ENCODE data around the gene BCL10.

The BCL10 gene

GRCh38 chr1:85322655-85323054, 46.2 kb upstream of the BCL10 start:
- Histone ChIP-seq H3K4me3 (ENCODE audit: low read depth, low read length) (no peak overlapping the region), H3K27ac (ENCODE audit: extremely low read depth, low read depth, low read length) (no peak overlapping the region), H3K9me3 (ENCODE audit: control insufficient read depth, insufficient read depth, low read depth, low read length) (no peaks in the 10 kb centered on the region), H3K4me1 (ENCODE audit: control insufficient read depth, insufficient read depth, low read length) (no peaks in the 10 kb centered on the region), H3K36me3 (ENCODE audit: control insufficient read depth in 2 of 2, insufficient read depth in 1 of 2, low read length in 2 of 2) (no peaks in the 10 kb centered on the region; a peak in 1 of 3 replicates)
- ChIA-PET CTCF (interaction anchor here (0.7 to 1.4 kb wide), 2 partner anchors 21 to 370 kb away, joined by 3 to 7 read pairs; no protein-coding TSS in a partner anchor), POLR2A (no interaction called here)
- TF ChIP-seq ZNF510 (tag by site-specific recombination; IDR thresholded peaks at IDR 0.05; ENCODE audit: insufficient replicate concordance) (no peak), KLF17 (tag by site-specific recombination; IDR thresholded peaks at IDR 0.05) (no peak), HIC1 (tag by site-specific recombination; IDR thresholded peaks at IDR 0.05) (no peak), GLIS1 (tag by site-specific recombination; IDR thresholded peaks at IDR 0.05) (no peak), ZNF140 (tag by site-specific recombination; IDR thresholded peaks at IDR 0.05) (no peak)

GRCh38 chr1:85321237-85321964, 45.0 kb upstream of the BCL10 start:
- no peak for TF ChIP-seq ZNF211 (tag by site-specific recombination; IDR thresholded peaks at IDR 0.05; ENCODE audit: low read depth)
- TF ChIP-seq ZNF596 (tag by site-specific recombination; IDR thresholded peaks at IDR 0.05), result no peak
- no peak for TF ChIP-seq MYNN (tag by site-specific recombination; IDR thresholded peaks at IDR 0.05; ENCODE audit: borderline replicate concordance)
- no peak for TF ChIP-seq ZFP3 (tag by site-specific recombination; IDR thresholded peaks at IDR 0.05; ENCODE audit: low read depth)
- TF ChIP-seq ZNF561 (tag by site-specific recombination; IDR thresholded peaks at IDR 0.05; ENCODE audit: borderline replicate concordance), result no peak
- no peak for TF ChIP-seq BCL6B (tag by site-specific recombination; IDR thresholded peaks at IDR 0.05)
- no peak for TF ChIP-seq MEIS1 (CRISPR knock-in tag; IDR thresholded peaks at IDR 0.05; ENCODE audit: borderline replicate concordance)
- no peak for TF ChIP-seq GFI1B (tag by site-specific recombination; IDR thresholded peaks at IDR 0.05)
- TF ChIP-seq ZNF274 (IDR thresholded peaks at IDR 0.05; ENCODE audit: low read length), result no peak
- TF ChIP-seq ZNF274 (tag by site-specific recombination; IDR thresholded peaks at IDR 0.05; ENCODE audit: borderline replicate concordance), result no peak
- POLR2A ChIA-PET, result interaction anchor here (0.6 to 0.7 kb wide), 2 partner anchors 158 to 748 kb away, joined by 4 to 10 read pairs; no protein-coding TSS in a partner anchor
- no peaks in the 10 kb centered on the region; a peak in 1 of 3 replicates for H3K36me3 ChIP-seq (ENCODE audit: control insufficient read depth in 2 of 2, insufficient read depth in 1 of 2, low read length in 2 of 2)

More at GRCh38 chr1:85321237-85321964, 45.0 kb upstream of the BCL10 start:
- CTCF ChIA-PET, result interaction anchor here (1.4 kb wide), 1 partner anchor 22 kb away, joined by 12 read pairs; no protein-coding TSS in a partner anchor
- Histone ChIP-seq H3K4me3 (ENCODE audit: low read depth, low read length) (no peak overlapping the region), H3K9me3 (ENCODE audit: control insufficient read depth, insufficient read depth, low read depth, low read length) (no peaks in the 10 kb centered on the region), H3K27ac (ENCODE audit: extremely low read depth, low read depth, low read length) (no peak overlapping the region), H3K4me1 (ENCODE audit: control insufficient read depth, insufficient read depth, low read length) (peaks cover under 1% of the 10 kb centered on the region; the same call in 1 of the 2 replicates)
